SHP77 (cell line): ENCODE measurements around the gene LRRTM4.
A peak's percentile ranks its signal among the peaks of the same experiment; 100 is the strongest.

Experiments
- DNase-seq, 2 experiments: peaks; one replicate each; lab custom pipeline; 2025; lab: John Stamatoyannopoulos, UW

The LRRTM4 gene

GRCh38 chr2:77521931-77522470, at the start of gene LRRTM4:
Gene LRRTM4 (minus strand): TSS chr2:77522376.
- peak in 1 of 2 experiments; percentile 6 for DNase-seq

GRCh38 chr2:77571545-77571944, 49.4 kb upstream of the LRRTM4 start:
- DNase-seq: no peak

- DNase-seq: no peak
Observed at GRCh38 chr2:77567723-77568122, 45.5 kb upstream of the LRRTM4 start.

- peak in 1 of 2 experiments; percentile 2 for DNase-seq
Observed at GRCh38 chr2:77566582-77566981, 44.4 kb upstream of the LRRTM4 start.

- DNase-seq: no peak
Observed at GRCh38 chr2:77566131-77566530, 44.0 kb upstream of the LRRTM4 start.

- DNase-seq: no peak
Observed at GRCh38 chr2:77552956-77553355, 30.8 kb upstream of the LRRTM4 start.

GRCh38 chr2:77538031-77538430, 15.9 kb upstream of the LRRTM4 start:
- no peak for DNase-seq

- DNase-seq: no peak
Observed at GRCh38 chr2:77522888-77523287, 712 bp upstream of the LRRTM4 start.

- no peak for DNase-seq
Observed at GRCh38 chr2:77521548-77521891, 656 bp downstream of the LRRTM4 start.

GRCh38 chr2:77520641-77521547, 1.3 kb downstream of the LRRTM4 start:
- DNase-seq: no peak

GRCh38 chr2:77519888-77520506, 2.2 kb downstream of the LRRTM4 start:
- DNase-seq: no peak

GRCh38 chr2:77519164-77519887, 2.9 kb downstream of the LRRTM4 start:
- DNase-seq: no peak

- DNase-seq: no peak
Observed at GRCh38 chr2:77518311-77518710, 3.9 kb downstream of the LRRTM4 start.

- DNase-seq: no peak
Observed at GRCh38 chr2:77513191-77513590, 9.0 kb downstream of the LRRTM4 start.

GRCh38 chr2:77512507-77512906, 9.7 kb downstream of the LRRTM4 start:
- DNase-seq: no peak

GRCh38 chr2:77508511-77508910, 13.7 kb downstream of the LRRTM4 start:
- no peak for DNase-seq

GRCh38 chr2:77507657-77508056, 14.5 kb downstream of the LRRTM4 start:
- DNase-seq: no peak

- DNase-seq: peak; percentile 25 to 30
Observed at GRCh38 chr2:77488141-77488540, 34.0 kb downstream of the LRRTM4 start.

- peak in 1 of 2 experiments; percentile 36 for DNase-seq
Observed at GRCh38 chr2:77487074-77487803, 34.9 kb downstream of the LRRTM4 start.

GRCh38 chr2:77484026-77484425, 38.1 kb downstream of the LRRTM4 start:
- DNase-seq: no peak

- no peak for DNase-seq
Observed at GRCh38 chr2:77479895-77480294, 42.3 kb downstream of the LRRTM4 start.

- no peak for DNase-seq
Observed at GRCh38 chr2:77479395-77479794, 42.8 kb downstream of the LRRTM4 start.
